ENCODE data around the gene DTX3.
"Not testable (repeated sequence)": the region's sequence is repeated elsewhere in the genome, so short reads cannot be mapped to it uniquely, and the experiment has no call there.

The DTX3 gene

DNA sequence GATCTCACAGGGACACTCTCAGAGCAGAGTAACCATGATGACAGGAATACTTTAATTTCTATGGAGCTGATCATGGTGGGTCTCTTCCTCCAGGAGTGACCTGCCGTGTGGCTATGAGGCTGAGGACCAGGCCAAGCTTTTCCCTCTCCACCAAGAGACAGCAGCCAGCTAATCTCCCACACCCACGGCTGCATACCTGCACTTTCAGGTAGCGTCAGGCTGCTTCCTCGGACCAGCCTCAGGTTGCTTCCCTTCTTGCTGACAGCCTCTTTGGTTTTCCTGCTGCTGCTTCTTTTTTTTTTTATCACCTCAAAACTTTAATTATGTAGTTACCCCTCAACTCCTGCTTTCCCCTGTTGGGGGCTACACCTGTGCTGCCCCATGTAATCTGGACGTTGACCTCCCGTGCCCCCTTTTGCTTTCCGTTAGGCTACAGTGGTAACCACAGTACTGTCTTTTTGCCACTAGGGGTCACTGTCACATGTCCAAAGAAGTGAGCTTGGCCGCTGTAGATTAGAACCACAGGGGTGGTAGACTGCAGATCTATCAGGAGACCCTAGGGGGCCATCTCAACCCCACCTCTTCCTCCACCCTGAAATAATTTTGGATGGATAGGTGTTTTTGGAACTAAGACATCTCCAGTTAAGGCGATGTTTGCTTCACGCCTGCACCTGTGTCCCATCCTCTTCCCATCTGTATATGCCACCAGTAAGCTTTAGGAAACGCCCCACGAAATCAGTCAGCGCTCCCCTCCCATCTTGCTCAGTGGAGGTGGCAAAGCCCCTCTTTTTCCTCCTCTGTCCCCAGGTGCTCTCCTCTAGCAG, 21.4 kb upstream of the DTX3 start:
- peak; percentile 34 to 77 (median 49) for DNase-seq (ENCODE audit: low read depth in 2 of 3, low spot score in 1 of 3)

DNA sequence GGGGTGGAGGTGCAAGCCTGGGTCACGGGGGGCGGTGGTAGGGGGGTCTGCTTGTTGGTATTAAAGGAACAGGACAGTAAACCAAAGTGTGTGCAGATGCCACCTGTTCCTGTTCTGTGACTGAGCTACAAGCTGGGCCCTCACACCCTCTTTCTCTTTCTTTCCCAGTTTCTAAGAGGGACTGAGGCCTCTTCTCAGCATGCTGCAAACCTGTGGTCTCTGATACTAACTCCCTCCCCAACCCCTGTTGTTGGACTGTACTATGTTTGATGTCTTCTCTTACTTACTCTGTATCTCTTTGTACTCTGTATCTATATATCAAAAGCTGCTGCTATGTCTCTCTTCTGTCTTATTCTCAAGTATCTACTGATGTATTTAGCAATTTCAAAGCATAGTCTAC, 20.6 kb upstream of the DTX3 start:
- no peak for DNase-seq (ENCODE audit: low read depth in 2 of 3, low spot score in 1 of 3)

DNA sequence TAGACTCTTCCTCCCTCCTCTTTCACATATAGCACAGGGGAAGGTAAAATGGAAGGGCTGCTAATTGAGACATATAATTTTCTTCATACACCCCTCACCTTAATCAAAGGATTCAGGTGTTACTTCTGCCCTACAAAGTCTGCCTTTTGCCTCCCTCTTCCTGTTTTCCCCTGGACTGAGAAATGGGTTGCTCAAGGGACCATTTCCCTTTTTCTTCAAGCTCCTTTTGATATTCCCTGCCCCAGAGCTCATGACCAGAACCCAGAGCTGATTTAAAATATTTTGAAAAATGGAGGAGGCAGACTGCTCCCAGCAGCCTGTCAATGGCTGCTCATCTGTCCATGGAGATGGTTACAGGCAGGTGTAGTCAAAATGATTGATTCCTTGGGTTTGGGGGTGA, 19.9 kb upstream of the DTX3 start:
- DNase-seq (ENCODE audit: low read depth in 2 of 3, low spot score in 1 of 3): no peak

DNA sequence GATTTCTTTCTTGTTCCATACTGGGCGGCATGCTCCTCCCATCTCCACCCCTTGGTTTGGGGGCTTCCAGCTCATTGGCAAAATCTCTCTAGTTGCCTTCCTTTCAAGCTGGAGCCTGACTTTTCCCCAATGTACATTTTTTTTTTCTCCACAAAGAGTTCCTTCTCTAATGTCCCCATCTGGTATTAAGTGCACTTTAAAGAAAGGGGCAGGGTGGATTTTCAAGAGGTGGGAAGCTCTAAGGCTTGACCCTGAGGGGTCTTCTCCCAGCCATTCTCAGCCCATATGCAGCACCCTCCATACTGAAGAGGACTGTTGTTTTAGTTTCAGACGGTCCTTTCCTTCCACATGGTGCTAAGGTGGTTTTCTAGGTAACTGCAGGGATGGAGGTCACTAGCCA, 19.5 kb upstream of the DTX3 start:
- DNase-seq (ENCODE audit: low read depth in 2 of 3, low spot score in 1 of 3): no peak

DNA sequence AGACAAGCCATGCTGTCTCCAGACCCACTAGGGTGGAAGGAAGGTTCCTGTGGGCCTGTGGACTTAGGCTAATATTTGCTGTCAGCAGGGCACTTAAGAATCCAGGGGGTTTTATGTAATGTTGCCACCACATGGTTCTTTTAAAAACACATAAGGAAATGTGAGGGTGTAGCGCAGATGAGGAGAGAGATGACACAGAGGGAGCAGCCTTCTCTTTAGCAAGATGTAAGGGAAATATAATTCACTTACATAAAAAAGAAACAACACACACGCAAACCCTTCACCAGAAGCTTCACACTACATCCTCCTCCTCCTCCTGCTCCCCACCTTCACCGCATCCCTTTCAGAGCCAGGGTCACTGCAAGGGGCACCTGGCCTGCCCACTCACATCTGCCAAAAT, 18.5 kb upstream of the DTX3 start:
- no peak for DNase-seq (ENCODE audit: low read depth in 2 of 3, low spot score in 1 of 3)

DNA sequence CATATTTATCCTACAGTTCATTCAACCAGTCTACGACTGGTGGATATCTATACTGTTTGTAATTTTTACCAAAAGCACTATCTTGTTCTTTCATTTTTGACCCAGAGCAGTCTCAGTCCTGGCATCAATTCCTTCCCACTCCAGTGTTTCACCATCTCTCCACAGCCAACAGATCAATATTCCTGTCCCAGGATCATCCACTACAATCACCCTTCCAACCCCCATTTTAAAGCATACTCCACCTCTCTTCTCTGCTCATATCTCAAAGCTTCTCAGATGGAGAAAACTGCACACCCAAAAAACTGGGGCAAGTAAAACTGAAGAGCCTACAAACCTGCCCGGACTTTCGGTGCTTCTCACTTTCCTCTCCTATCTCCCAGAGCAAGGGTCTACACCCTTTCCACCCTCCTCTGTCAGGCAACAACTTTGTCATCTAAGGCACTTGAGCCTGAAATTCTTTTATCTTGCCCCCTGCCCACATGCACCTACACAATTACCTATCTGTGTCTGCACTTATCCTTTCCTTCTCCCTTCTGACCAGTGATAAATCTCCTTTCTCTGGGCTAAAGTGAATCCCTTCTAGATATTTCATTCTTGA, 17.7 kb upstream of the DTX3 start:
- no peak for DNase-seq (ENCODE audit: low read depth in 2 of 3, low spot score in 1 of 3)

DNA sequence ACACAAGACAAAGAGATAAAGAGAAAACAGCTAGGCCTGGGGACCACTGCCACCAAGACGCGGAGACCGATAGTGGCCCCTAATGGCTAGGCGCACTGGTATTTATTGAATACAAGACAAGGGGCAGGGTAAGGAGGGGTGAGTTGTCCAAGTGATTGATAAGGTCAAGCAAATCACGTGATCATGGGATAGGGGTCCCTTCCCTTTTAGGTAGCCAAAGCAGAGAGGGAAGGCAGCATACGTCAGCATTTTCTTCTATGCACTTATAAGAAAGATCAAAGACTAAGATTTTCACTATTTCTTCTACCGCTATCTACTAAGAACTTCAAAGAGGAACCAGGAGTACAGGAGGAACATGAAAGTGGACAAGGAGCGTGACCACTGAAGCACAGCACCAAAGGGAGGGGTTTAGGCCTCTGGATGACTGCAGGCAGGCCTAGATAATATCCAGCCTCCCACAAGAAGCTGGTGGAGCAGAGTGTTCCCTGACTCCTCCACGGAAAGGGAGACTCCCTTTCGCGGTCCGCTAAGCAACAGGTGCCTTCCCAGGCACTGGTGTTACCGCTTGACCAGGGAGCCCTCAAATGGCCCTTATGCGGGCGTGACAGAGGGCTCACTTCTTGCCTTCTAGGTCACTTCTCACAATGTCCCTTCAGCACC, 15.5 kb upstream of the DTX3 start:
- DNase-seq (ENCODE audit: low read depth in 2 of 3, low spot score in 1 of 3): not testable (repeated sequence)

DNA sequence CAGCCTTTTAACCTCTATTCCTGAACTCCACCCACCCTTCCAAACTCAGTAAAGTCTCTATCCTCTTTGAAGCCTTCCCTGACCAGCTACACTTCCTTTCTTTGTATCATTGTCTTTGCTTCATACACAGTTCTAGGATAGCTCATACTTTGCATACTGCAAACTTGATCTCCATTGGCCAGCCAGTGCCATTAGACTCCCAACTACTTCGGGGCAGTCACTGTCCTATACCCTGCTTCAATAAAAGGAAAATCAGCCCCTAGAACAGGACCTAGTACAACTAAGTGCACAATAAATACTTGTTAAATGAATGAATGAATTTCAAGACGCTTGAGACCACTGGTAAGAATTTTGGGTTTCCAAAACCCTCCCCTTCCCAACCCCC, 14.2 kb upstream of the DTX3 start:
- no peak for DNase-seq (ENCODE audit: low read depth in 2 of 3, low spot score in 1 of 3)

DNA sequence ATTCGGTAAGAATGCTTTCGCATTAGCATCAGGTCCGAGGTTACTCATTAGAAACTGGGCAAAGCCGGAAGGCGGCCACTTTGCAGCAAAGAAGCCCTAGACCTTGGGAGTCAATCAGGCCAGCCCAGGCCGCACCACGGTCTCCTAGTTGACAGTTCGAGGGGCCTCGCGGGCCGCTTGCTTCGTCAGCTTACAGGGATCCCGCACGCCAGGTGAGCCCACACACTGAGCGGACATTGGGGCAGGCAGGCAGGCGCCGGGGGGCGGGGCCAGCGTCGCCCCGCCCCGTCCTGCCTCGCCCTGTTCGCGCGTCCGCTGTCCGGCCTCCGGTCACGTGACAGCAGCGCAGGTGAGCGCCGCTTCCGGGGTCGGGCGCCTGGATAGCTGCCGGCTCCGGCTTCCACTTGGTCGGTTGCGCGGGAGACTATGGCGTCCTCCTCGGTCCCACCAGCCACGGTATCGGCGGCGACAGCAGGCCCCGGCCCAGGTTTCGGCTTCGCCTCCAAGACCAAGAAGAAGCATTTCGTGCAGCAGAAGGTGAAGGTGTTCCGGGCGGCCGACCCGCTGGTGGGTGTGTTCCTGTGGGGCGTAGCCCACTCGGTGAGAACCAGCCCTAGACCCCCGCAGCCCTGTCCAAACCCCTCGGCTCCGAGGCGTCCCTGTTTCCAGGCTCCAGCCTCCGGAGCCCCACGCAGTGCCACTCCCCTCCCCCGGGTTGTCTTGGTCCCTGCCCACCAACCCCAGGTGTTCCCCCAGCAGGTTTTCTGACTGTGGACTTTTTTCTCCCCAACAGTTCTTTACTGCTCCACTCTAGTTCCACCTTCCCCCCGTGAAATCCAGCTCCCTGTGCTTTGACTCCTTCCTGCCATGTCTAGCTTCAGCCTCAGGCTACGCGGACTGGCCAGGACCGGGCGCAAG, 13.5 kb upstream of the DTX3 start, which contains the start of gene PIP4K2C:
Gene PIP4K2C, plus strand, starts transcription at position 329 of the 918 bp plus-strand sequence. Its CDS starts 98 bp downstream, at position 427.
- peak; percentile 58 to 77 (median 62) for DNase-seq (ENCODE audit: low read depth in 2 of 3, low spot score in 1 of 3)

DNA sequence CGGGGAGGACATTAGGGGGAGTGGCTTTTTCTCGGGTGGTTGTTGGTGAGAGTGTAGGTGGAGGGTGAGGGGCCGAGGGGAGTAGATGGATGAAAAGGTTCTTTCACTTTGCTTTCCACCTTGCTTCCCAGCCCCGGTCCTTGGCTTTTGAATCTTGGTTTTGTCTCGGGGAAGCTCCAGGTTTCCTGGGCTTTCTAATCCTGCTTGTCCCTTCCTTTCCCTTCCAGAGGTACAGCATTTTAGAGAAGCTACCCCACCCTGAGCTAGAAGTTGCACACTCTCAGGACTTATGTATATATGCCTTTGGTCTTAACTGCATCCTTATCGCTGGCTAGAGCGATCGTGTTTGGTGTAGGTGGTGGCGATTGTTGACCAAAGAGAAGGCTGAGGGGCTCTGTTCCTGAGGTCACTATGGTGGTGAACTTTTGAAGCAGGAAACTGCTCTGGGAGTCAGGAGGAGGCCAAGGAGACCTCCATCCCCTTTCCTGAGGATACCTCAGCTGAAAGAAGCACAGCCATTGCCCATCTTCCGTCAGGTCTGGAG, 12.8 kb upstream of the DTX3 start:
- DNase-seq (ENCODE audit: low read depth in 2 of 3, low spot score in 1 of 3): no peak

DNA sequence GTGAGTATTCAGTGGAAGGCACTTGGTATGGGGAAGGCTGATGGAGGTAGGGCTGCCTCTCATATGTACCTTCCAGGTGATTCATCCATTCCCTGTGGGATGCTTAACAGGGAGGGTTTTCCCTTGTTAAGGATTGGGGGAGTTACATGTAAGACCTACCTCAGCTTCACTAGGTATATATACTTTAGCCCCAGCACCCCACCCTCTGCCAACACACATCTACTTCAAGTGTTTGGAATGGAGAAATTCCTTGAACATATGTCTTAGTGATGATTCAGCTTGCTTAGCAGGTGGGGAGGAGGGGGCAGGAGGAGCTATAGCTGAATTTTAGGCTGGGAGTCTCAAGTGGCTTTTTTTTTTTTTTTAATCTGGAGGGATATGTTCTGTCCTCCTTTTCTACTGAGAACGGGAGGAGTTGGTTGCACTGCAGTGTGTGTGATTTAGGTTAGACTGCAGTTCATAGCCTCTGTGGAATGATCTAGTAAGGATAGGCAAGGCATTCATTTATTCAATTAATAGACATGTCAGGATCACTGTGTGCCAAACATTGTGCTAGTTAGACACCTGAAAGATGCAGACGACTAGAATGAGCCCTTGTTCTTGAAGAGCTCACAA, 12.0 kb upstream of the DTX3 start:
- DNase-seq (ENCODE audit: low read depth in 2 of 3, low spot score in 1 of 3): no peak

DNA sequence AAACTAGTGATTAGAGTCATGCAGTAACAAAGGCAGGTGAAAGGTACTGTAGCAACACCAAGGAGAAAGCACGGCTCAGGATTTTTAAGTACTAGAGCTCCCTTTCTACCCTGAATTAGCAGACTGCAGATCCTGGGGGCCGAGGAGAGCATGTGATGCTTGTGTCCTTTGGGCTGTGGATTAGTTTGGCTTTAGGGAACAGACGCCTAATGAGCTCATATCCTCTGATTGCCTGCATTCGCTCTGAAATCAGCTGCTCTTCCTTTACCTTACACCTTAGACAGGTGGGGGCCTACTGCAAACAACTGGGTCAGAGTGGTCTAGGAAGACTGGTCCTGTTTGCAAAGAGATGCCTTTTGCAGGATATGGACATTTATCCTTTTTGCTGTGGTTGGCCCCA, 11.4 kb upstream of the DTX3 start:
- DNase-seq (ENCODE audit: low read depth in 2 of 3, low spot score in 1 of 3): no peak

DNA sequence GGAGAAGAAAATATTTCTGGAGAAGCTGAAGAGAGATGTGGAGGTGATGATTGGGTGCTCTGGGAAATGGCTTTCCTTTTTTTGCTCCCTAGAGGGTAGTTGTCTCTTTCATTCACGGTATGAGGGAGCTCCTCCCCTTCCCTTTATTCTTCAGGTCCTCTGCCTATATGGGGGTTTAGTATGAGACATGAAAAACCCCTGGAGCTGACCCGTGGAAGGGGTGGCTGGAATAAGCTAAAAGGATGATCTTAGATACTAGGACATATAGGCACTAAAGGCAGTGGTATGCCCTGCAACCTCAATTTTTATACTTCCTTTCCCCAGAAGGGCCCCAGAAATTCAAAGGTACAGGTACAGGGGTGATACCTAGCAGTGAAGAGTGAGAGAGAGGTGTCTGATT, 4.2 kb upstream of the DTX3 start:
- DNase-seq (ENCODE audit: low read depth in 2 of 3, low spot score in 1 of 3): no peak

DNA sequence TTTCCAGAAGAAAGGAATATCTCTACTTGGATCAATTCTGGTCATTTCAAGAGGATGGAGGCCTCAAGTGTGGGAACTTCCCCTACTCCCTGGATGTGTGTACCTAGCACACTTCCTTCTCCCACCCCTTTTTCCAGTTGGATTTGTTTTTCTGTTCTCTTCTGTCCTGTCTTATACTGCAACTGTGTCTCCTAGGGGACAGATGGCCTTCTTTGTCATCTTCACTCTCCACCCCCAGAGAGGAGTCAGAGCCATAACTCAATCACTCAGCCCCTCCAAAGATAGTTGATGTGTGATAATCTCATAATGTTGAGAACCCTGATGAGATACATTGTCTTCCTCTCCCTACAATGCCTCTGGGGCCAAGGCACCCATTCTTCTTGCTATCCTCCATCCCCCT, 2.1 kb upstream of the DTX3 start:
- no peak for DNase-seq (ENCODE audit: low read depth in 2 of 3, low spot score in 1 of 3)

DNA sequence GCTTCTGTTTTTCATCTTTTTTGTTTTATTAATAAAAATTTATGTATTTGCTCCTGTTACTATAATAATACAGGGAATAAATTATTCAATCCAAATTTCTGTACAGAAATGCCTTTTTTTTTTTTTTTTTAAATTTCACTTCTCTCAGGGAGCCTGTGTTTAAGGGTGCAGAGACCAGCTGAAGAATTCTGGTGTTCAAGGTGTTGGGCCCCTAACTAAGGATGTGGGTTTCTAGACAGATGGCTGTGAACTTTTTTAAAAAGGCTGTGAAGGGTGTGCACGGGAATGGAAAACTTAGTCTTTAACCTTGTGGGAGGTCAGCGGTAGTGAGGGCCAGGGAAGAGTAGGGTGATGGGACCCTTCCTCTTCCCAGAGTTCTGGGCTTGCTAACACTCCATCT, 1.3 kb upstream of the DTX3 start:
- no peak for DNase-seq (ENCODE audit: low read depth in 2 of 3, low spot score in 1 of 3)

DNA sequence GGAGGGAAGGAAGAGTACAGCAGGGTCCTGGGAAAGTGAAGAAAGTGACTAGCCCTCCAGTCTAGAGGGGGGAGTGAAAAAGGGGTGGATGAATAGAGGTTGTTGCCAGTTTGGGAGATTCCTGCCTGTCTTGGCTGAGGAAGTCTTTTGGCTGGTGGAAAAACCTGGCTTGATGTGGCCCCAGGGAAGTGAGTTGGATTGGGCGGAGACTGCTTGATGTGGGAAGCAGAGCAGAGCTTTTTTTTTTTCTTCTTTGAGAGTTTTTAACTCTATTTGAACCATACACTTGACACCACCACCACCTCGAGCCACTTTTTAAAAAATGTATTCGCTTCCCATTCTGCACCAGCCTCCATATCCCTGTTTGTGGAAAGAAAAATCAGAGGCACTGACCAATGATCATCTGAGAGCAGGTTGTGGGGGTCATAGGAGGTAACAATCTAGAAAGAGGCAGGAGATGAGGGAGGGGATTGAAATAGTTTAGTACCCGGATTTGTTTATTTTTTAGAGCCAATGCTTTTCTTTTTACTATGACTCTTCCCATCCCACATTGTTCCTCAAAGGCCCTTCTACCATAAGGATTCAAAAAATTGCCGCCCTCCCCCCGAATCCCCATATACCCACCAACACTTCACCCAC, 690 bp upstream of the DTX3 start:
- no peak for DNase-seq (ENCODE audit: low read depth in 2 of 3, low spot score in 1 of 3)

DNA sequence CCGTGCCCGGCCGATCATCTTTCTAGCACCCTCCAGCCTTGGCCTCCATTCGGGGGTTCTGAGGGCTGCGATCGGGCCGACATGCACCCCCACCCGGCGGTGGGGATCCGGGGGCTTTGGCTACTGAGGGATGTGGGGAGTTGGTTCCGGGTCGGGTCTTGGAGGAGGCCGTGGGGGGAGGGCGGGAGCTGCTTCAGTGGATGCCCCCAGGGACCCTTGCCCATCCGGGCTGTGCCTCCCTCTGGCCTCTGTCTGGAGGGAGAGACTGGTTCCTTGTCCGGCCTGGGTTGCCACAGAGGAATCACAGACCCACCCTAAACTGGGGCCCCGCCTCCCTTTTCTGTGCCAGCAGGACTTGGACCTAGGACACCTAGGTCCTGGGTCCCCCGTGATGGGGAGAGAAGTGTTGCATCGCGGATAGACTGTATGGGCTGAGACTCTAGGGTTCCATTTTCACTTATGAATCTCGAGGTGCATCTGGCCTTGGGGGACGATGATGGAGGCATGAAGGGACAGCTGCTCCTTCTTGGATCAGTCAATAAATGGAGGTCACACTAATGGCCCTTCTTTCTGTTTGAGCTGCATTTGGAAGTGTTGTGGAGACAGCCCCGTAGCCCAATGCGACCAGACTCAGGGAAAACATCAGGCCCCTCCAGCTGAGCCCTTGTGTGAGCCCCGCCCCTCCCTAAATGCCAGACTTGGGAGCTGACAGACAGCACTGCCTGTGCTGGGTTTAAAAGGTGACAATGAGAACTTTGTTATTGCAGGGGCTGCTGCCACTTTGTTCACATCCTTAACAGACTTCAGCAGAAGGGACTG, 577 bp downstream of the DTX3 start:
- DNase-seq (ENCODE audit: low read depth in 2 of 3, low spot score in 1 of 3): no peak

DNA sequence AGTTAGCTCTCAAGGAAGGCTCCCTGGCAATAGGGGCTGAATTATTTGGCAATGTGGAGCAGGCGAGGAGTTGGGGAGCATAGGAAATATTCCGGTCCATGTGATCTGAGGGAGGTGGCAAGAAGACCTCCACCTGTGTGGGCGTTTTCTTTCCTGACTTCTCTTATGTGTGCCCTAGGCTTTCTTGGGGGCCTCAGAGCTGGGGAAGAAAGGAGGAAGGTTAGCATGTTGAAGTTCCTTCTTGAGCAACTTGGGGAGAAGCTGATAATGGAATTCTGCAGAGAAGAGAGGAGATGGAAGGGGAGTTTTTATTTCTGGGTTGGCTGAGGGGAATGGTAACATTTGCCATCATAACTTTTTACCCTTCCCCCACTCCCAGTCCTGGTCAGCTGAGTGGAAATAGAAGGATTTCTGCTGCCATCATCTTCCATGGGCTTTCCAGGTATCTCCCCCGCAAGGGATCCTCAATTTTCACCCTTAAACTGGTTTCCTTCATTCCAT, 1.2 kb downstream of the DTX3 start:
- DNase-seq (ENCODE audit: low read depth in 2 of 3, low spot score in 1 of 3): no peak

DNA sequence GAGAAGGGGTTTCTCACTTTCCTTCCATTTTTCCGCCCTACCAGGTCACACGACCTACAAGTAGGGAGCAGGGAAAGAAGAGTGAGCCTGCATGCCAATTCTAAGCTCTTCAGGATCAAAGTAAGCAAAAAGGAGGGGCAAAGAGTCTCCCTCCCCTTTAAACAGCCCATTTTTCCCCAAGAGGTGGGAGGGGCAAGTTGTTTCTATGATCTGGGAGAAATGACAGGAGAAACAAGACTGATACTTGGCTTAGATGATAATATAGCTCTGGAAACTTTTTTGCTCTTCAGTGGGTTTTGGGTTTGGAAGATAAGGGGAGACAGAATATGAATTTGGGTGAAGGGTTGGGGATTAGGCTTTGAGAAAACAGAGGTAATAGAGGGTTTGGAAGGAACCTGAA, 1.8 kb downstream of the DTX3 start:
- no peak for DNase-seq (ENCODE audit: low read depth in 2 of 3, low spot score in 1 of 3)
